Measurements from ENCODE around the gene FAM117A.
A peak's percentile ranks its signal among the peaks of the same experiment; 100 is the strongest.
"Not testable (repeated sequence)": the region's sequence is repeated elsewhere in the genome, so short reads cannot be mapped to it uniquely, and the experiment has no call there.

Gene FAM117A

DNA sequence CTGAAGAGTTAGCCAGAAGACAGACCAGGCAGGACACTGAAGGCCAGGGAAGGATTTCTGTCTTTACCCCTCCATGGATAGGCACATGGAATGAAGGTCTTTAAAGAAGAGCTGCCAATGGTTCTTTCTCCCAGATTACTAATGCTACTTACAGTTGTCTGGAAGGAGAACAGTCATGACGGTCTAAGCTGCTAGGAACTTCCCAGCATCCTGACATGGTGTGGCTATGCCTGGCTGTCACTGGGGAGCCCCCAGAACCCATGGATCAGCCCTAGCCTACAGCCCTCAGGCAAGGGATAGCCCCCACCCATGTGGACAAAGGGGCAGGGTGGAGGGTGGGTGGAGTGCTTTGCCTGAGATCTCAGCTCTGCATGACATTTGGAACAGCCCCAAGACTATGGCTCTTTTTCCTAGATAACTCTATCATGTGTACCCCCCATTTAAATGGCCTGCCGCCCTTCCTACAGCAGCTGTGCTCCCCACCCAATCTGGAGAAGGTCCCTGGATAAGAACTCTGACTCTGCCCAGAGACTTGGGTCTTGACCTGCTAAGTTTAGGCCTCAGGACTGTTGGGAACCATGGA is 15.3 kb upstream of the FAM117A start:
- no peak overlapping the region for H3K4me3 ChIP-seq
- no peaks in the 10 kb centered on the region for H3K27me3 ChIP-seq (ENCODE audit: low read depth)
- no peaks in the 10 kb centered on the region for H3K36me3 ChIP-seq (replicated peaks)
- H3K9me3 ChIP-seq, result no peaks in the 10 kb centered on the region
- no peak for DNase-seq (ENCODE audit: low spot score in 2 of 2)
- H3K4me1 ChIP-seq, result peaks cover 4% of the 10 kb centered on the region; the same call in 1 of the 2 replicates
- in situ Hi-C loops (cut with MboI; ENCODE audit: low sequenced_read_pairs), result no loop called here

DNA sequence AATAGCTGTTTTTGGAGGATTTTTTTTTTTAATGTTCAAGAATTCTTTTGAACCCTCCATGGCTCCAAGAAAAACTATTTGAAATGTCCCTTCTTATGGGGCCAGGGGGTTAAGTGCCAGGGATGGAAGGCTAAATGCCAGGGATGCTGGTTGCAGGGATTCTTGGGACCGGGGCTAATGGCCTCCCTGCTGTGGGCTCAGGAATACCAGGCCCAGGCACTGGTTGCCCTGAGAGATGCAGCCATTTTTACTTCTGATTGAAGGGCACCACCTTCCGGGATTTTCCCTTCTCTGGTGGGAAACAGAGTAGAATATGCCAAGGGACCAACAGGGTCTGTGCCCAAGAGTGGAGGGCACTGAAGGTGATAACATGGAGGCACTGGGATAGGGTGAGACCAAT is 13.6 kb upstream of the FAM117A start:
- Histone ChIP-seq H3K27me3 (ENCODE audit: low read depth) (no peaks in the 10 kb centered on the region), H3K4me3 (no peak overlapping the region), H3K9me3 (no peaks in the 10 kb centered on the region), H3K36me3 (replicated peaks) (no peaks in the 10 kb centered on the region), H3K4me1 (peaks cover 4% of the 10 kb centered on the region; the same call in 1 of the 2 replicates)
- in situ Hi-C loops (cut with MboI; ENCODE audit: low sequenced_read_pairs), result no loop called here
- DNase-seq (ENCODE audit: low spot score in 2 of 2), result no peak

DNA sequence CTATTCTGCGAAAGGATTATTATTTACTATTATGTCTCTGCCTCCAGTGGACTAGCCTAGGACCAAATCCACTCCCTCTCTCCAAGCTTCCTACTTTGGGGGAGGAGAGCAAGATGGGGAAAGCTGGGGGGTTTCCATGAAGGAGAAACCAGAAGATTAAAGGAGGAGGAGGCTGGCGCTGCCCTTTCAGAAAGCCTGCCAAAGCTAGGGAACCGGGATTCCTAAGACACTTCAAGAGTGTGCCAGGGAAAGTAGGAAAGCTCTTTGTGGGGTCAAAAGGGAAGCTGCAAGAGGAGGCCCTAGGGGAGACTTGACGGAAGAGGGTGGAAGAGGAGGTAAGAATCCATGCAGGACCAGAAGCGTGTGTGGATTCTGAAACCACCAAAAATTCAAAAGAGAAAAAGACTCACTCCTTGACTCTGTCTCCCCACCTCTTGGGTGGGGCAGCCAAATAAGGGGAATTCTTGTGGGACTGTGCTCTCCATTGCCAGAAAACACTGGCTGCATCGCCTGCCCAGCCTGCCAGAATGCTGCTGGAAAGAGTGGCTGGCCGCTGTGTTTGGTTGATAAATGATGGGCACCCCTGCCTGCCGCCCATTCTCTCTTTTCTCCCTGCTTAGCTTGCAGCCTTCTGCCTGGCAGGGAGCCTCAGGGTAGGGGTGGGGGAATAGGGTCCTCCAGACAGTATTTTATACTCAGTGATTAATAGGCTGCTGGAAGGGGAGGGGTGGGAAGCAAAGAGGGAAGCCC is 12.8 kb upstream of the FAM117A start:
- DNase-seq (ENCODE audit: low spot score in 2 of 2), result no peak
- Histone ChIP-seq H3K9me3 (no peaks in the 10 kb centered on the region), H3K27me3 (ENCODE audit: low read depth) (no peaks in the 10 kb centered on the region), H3K4me1 (peaks cover 4% of the 10 kb centered on the region; the same call in 1 of the 2 replicates), H3K4me3 (no peak overlapping the region), H3K36me3 (replicated peaks) (no peaks in the 10 kb centered on the region)
- in situ Hi-C loops (cut with MboI; ENCODE audit: low sequenced_read_pairs), result no loop called here

DNA sequence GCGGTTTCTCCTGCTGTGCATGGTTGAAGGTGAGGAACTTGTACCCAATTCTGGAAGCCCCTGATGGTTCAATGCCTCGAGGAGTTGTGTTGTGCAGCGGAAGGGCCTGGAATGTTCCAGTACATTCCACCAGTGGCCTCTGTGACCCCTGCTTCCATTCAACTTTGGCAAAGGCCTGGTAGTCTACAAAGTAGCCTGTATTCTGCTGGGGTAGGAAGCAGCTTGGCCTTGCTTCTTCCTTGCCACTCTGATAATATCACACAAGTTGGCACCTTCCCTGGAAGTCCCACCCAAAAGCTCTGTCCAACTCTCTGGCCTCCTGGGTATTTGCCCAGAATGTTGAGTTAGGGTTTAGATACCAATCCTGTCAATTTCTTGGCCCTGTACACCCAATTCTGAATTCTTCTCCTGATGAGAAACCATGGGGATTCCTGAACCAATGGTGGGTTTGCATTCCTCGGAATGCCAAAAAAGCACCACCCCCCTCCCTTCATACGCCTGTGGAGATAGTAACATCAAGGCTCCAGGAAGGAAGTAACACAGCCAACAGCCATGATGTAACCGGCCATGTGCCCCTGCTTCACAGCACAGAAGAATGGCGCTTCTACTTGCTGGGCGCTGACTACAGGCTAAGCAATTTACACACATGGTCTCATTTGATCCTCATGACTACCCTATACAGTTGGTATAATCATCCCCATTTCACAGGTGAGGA is 11.8 kb upstream of the FAM117A start:
- H3K36me3 ChIP-seq (replicated peaks), result no peaks in the 10 kb centered on the region
- no peaks in the 10 kb centered on the region for H3K27me3 ChIP-seq (ENCODE audit: low read depth)
- no peaks in the 10 kb centered on the region for H3K9me3 ChIP-seq
- H3K4me1 ChIP-seq, result peaks cover 4% of the 10 kb centered on the region; the same call in 1 of the 2 replicates
- in situ Hi-C loops (cut with MboI; ENCODE audit: low sequenced_read_pairs), result no loop called here
- DNase-seq (ENCODE audit: low spot score in 2 of 2), result no peak
- H3K4me3 ChIP-seq, result no peak overlapping the region

DNA sequence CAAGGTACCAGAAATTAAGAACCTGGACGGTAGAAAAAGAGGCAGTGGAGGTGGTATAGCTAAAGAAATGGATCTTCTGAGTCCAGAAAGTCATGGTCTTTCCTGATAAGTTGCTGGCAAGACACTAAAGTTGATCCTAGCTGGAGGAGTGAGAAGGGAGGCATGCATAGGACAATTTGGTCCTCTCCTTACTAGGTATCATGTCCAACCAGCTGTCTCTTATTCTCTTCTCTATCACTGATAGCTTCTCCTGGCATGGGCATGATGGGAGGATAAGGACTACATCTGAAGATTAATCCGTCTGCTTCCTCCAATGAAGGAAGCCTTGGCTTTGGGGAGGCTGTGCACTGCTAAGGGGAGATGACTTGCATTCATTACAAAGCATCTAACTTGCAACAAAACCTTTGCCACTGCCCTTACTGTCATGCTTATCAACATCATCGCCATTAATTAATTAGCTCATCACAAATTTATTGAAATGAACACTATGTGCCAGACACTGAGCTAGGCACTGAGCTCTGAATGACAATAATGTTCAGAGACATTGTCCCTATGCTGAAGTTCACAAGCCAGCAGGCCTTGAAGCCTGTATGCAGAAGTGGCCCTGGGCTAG is 3.1 kb upstream of the FAM117A start:
- in situ Hi-C loops (cut with MboI; ENCODE audit: low sequenced_read_pairs), result no loop called here
- Histone ChIP-seq H3K27me3 (ENCODE audit: low read depth) (peaks cover 11% of the 10 kb centered on the region), H3K4me3 (no peak overlapping the region), H3K36me3 (replicated peaks) (no peaks in the 10 kb centered on the region), H3K9me3 (no peaks in the 10 kb centered on the region), H3K4me1 (peaks cover 9% of the 10 kb centered on the region)
- DNase-seq (ENCODE audit: low spot score in 2 of 2), result no peak

DNA sequence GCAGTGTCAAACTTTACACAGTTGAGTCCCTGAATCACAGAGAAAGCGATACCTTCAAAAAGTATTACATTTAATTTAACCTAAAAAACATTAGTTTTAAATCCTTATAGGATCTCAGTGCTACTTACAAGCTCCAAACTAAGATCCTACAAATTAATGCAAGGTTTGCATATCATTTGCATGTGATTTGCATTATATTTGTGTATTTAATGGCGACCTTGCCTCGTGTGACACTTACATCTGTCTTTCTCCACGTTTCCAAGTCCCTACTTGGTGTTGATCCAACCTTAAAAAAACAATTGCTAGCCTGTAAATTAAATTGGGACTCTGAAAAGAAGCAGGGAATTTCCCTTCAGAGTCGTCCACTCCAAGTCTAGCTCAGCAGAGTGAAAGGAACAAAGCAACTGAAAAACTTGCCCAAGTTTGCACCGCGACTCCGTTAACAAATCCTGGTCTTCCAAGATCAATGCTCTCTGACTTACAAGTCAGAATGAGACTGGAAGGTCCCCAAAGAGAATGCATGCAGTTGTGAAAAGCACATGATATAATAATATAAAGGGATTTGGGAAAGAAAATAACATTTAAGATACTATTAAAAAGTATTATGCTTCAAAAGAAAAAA is 739 bp upstream of the FAM117A start:
- Histone ChIP-seq H3K36me3 (replicated peaks) (no peaks in the 10 kb centered on the region), H3K27me3 (ENCODE audit: low read depth) (peaks cover 11% of the 10 kb centered on the region), H3K9me3 (no peaks in the 10 kb centered on the region), H3K4me3 (no peak overlapping the region), H3K4me1 (peaks cover 13% of the 10 kb centered on the region)
- in situ Hi-C loops (cut with MboI; ENCODE audit: low sequenced_read_pairs), result no loop called here
- no peak for DNase-seq (ENCODE audit: low spot score in 2 of 2)

DNA sequence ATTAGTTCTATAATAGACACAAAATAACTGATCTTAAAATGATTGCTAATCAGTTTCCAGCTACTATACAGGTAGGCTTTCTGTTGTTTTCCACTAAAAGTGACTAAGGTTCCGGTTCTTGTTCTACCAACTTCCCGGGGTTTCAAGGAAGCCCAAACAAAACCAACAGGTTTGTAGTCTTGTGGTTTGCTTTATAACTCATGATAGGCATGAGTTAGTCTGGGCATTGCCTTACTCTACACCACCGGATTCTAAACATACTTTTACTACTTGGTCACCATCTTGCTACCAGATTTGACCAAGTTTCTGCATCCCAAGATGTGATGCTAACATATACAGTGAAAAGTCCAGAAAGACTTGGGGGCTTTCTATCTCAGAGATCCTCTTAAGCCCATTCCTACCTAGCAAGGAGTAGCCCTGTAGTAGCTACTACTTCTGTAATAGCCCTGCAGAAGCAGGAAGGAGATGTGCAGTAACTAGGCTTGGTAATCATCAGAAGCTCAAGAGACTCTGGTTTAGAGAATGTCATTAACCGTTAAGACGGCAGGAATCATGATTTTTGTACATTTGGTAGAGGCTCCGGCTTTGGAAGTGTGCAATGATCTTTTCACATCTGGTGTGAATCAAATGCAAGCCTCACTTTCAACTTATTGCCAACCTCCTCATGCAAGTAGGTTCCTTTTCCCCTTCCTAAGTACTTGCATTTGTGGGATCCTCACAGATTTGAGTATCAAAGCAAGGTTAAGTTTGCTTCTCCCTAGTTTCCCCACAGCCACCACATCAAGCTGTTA is 1.6 kb downstream of the FAM117A start:
- H3K4me3 ChIP-seq, result peak overlapping the region; percentile 56
- no peak for DNase-seq (ENCODE audit: low spot score in 2 of 2)
- in situ Hi-C loops (cut with MboI; ENCODE audit: low sequenced_read_pairs), result no loop called here

DNA sequence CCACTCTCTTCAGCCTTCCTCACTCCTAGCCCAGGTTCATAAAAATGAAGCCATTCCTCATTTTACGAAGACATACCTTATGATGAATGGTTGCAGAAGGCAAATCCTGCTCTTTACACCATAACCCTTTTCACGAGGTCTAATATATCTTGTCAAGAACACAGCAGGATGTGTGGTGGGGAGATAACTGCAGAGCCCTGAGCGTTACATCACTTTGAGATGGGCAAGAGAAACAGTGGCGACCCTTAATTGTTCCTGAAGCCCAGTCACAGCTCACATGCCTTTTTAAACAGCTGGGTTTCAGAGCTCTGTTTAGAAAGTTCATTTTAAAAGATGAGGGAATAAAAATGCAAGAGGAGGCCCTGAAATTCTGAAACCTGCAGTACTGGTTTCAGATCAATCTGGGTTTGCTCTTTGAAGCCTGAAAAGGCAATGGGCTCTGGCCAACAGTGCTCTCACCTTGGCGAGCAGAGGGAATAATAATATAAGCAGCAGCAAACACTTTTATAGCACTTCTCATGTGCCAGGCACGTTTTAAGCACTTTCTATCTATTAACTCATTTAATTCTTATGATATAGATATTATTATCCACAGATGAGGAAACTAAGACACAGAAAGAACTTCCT is 2.9 kb downstream of the FAM117A start:
- H3K4me1 ChIP-seq, result peaks cover 13% of the 10 kb centered on the region
- no peaks in the 10 kb centered on the region for H3K36me3 ChIP-seq (replicated peaks)
- no peak for DNase-seq (ENCODE audit: low spot score in 2 of 2)
- H3K9me3 ChIP-seq, result no peaks in the 10 kb centered on the region
- H3K4me3 ChIP-seq, result no peak overlapping the region
- peaks cover 7% of the 10 kb centered on the region; the same call in 1 of the 2 replicates for H3K27me3 ChIP-seq (ENCODE audit: low read depth)
- in situ Hi-C loops (cut with MboI; ENCODE audit: low sequenced_read_pairs), result no loop called here

More for the DNA sequence above, 1.6 kb downstream of the FAM117A start:
- H3K9me3 ChIP-seq, result no peaks in the 10 kb centered on the region
- H3K36me3 ChIP-seq (replicated peaks), result no peaks in the 10 kb centered on the region
- H3K27me3 ChIP-seq (ENCODE audit: low read depth), result peaks cover 11% of the 10 kb centered on the region
- peaks cover 13% of the 10 kb centered on the region for H3K4me1 ChIP-seq

DNA sequence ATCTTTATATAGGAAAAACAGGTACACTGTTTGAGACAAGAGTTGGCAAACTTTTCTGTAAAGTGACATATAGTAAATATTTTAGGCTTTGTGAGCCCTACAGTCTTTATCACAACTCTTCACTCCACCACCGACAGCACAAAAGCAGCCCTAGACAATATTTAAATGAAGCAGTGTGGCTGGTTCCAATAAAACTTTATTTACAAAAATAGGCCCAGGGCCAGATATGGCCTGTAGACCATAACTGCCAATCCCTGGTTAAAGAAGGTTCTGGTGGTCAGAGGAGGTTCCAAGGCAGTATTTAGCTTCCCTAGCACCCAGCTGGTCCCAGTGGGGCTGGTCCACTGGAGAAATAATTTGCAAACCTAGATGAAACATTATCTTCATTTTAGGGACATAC is 3.6 kb downstream of the FAM117A start:
- DNase-seq (ENCODE audit: low spot score in 2 of 2), result no peak
- in situ Hi-C loops (cut with MboI; ENCODE audit: low sequenced_read_pairs), result no loop called here
- Histone ChIP-seq H3K9me3 (no peaks in the 10 kb centered on the region), H3K36me3 (replicated peaks) (no peaks in the 10 kb centered on the region), H3K4me1 (peaks cover 13% of the 10 kb centered on the region), H3K4me3 (no peak overlapping the region), H3K27me3 (ENCODE audit: low read depth) (0 out of 2 replicates have a peak, but pooled peaks cover 3% of the 10 kb centered on the region)

DNA sequence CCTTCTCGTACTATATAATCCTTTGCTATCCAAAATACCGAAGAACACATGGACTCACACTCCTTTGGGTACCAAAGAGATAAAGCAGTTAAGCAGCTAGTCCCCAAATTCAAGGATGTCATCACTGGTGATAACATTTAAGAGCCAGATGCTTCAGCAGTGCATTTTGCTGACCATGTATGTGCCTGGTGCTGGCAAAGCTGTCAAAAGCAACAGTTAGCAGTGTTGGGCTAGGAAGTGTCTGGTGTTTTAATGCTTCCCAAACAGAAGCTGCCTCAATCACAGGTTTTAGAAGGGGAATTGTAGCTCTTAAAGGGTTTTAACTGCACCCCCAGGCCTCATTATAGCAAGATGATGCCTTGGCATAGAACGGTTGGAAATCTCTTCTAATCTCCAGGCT is 4.7 kb downstream of the FAM117A start:
- H3K36me3 ChIP-seq (replicated peaks), result no peaks in the 10 kb centered on the region
- no peak for DNase-seq (ENCODE audit: low spot score in 2 of 2)
- no peaks in the 10 kb centered on the region for H3K27me3 ChIP-seq (ENCODE audit: low read depth)
- H3K9me3 ChIP-seq, result no peaks in the 10 kb centered on the region
- peaks cover 9% of the 10 kb centered on the region for H3K4me1 ChIP-seq
- in situ Hi-C loops (cut with MboI; ENCODE audit: low sequenced_read_pairs), result no loop called here
- no peak overlapping the region for H3K4me3 ChIP-seq

DNA sequence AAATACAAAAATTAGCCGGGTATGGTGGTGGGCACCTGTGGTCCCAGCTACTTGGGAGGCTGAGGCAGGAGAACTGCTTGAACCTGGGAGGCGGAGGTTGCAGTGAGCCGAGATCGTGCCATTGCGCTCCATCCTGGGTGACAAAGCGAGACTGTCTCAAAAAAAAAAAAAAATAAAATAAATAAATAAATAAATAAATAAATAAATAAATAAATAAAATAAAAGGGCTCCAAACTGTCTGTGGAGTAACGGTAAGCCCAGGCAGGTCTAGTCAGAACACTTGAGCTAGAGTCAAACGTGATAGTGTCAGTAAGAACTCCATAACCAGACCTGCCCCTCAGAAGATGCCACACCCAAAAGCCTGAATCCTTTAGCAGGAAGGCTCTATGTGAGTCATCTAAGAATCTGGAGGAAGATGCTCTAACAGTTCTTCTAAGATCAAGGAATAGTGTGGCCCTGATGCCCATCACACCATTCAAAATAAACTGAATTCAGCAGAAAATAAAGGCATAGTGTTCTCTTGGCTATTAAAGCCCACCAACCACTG is 5.4 kb downstream of the FAM117A start:
- H3K4me1 ChIP-seq; in situ Hi-C loops (cut with MboI; ENCODE audit: low sequenced_read_pairs); DNase-seq (ENCODE audit: low spot score in 2 of 2); H3K27me3 ChIP-seq (ENCODE audit: low read depth); H3K4me3 ChIP-seq; H3K9me3 ChIP-seq; H3K36me3 ChIP-seq (replicated peaks): not testable (repeated sequence)

DNA sequence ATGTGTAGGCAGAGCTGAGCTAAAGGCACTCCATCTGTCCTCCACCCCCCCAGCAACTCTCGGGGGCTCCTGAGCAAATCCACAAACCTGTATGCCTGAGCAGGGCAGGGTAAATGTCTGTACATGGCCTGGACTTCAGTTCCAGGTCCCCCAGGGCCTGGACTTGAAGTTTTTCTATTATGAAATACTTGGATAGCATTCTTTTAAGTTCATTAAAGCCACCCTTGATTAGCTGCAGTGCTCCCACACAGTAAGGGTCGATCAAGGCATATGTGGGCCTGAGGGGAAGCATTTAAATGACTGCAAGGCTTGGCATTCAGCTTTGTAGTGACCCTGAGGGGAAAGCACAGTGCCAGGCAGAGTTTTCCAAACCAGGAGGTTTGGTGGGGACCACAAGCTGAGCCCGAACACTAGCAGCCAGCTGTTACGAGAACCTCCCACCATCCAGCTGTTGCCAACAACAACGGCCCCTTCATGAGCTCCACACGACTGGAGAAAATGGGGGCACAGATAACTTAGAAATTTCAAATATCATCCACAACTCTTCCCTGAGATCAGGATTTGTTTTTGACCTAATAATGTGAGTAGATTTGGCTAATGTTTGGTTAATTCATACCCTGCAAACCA is 6.7 kb downstream of the FAM117A start:
- H3K4me1 ChIP-seq, result peaks cover 4% of the 10 kb centered on the region
- H3K4me3 ChIP-seq, result no peak overlapping the region
- H3K36me3 ChIP-seq (replicated peaks), result no peaks in the 10 kb centered on the region
- H3K27me3 ChIP-seq (ENCODE audit: low read depth), result no peaks in the 10 kb centered on the region
- in situ Hi-C loops (cut with MboI; ENCODE audit: low sequenced_read_pairs), result no loop called here
- DNase-seq (ENCODE audit: low spot score in 2 of 2), result no peak
- H3K9me3 ChIP-seq, result no peaks in the 10 kb centered on the region
